Right renal pelvis (tissue), 4 donors: Measurements from ENCODE around the gene ZSCAN9. TPM values are rescaled to one million over a fixed set of nuclear protein-coding genes. Genes with fewer than 3 reads are reported as not detected.

Source experiments
- DNase-seq, 4 donors: peaks; one replicate each; pipeline ENCODE4 v3.0.0-alpha.2; 2013; ENCODE audit warnings: low read depth in 4 of 4, low spot score in 3 of 4, missing footprints in 1 of 4
- polyA plus RNA-seq, 4 donors: library from polyadenylated mRNA; unstranded; fragments of 120-200 nt; gene quantifications; one replicate each; pipeline ENCODE4 v1.2.1, GENCODE V29; 2013; ENCODE audit not compliant: insufficient read length in 4 of 4

Gene ZSCAN9
- polyA plus RNA-seq, 4 donors, result 24.6 to 31.6 (median 30.5) TPM

GRCh38 chr6:28266563-28266961 lies 41.5 kb downstream of the ZSCAN9 start:
- no peak for DNase-seq

DNA sequence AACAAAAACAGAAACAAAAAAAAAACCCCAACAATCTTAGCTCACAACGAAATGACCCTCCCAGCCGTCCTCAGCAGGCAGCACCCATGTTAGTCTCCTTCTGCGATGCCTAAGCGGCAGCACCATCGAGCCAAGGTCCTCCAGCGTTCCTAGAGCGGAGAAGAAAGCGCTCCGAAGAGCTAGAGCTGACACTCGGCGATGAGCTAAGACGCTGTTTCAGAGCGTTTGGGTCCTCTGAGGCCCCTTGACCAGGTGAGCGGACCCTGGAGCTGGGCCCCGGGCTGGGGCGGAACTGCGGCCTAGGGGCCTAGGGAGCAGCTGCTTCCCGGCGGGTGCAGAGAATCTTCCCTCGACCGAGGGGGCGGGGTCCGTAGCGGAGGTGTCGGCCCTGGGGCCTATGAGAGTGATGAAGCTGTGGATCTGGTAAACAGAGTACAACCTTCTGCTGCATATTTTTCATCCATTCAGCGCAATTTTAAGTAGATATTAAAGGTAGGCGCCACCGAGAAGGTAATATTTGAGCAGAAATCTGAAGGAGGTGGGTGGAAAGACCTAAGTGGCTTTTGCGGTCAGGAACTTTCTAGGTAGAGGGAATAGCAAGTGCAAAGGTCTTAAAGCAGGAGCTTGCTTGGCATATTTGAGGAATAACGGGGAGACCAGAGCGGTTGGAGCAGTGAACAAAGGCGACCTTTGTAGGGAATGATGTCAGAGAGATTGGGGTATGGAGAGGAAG lies 42.1 kb downstream of the ZSCAN9 start, which contains the start of gene ZSCAN26:
ZSCAN26 (plus strand) TSS at position 182 of the 733 bp plus-strand sequence. CDS start 4,777 bp downstream, outside the sequence.
- DNase-seq, result peak; percentile 87 to 90 (median 88)

DNA sequence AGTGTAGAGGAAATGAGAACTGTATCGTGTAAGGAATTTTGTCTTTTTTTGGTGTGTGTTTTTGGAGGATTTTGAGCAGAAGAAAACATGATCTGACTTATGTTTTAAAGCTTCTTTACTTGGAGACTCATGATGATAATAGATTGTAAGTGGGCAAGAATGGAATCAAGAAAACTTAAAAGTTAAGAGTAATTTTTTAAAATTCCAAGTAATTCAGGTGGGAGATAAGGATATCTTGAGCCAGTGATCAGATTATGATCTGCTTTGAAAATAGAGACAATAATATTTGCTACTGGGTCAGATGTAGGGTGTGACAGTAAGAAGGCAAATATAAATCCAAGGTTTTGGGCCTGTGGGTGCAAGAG lies 42.6 kb downstream of the ZSCAN9 start:
- DNase-seq, result no peak

GRCh38 chr6:28269492-28269891 lies 44.4 kb downstream of the ZSCAN9 start:
- DNase-seq, result no peak

GRCh38 chr6:28274888-28275287 lies 49.8 kb downstream of the ZSCAN9 start:
- DNase-seq, result no peak

DNA sequence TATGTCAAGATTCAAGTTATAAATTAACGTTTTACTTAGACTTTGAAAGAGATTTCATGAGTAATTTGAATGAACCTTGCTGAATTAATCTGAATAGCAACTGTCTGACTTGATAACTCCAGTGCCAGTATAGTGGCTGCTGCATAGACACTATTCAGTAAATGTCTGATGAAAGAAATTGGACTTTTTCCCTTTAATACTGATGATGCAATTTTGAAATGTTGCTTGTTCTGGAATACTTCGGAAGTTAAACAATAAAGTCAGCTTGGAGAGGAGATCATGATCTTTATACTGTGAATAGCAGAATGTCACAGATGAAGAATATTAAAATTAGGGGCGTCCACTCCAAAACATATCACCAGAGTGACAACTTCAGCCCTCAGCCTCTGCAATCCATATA lies 52.7 kb downstream of the ZSCAN9 start:
- no peak for DNase-seq

DNA sequence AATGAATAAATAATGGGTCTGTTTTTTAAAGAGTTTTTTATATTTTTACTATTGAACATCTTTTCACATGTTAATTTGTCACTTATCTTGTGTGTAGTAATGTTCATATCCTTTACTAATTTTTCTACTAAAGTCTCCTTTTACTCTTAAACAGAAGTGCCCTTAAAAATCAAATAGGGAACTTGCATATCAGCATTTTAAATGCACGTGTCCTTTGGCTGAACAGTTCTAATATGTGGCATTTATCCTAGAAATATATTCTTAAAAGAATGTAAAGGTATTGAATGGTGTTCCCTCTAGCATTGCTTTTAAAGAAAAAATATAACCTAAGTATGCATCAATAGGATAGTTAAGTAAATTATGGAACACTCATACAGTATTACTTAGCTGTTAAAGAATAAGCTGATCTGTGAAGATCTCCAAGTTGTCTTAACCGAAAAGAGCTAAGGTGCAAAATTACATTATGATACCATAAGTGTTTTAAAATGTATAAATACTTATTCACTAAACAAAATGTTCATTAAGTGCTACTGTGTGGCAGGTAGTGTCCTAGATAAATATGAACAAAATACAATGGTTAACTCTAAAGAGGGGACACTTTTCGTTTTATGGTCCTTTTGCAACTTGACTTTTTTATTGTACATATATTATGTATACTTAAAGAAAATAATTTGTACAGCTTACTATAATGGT lies 55.7 kb downstream of the ZSCAN9 start:
- DNase-seq, result no peak

- peak in 2 of 4 donors; percentile 32 to 37 for DNase-seq
Measured at GRCh38 chr6:28281288-28282064, 56.4 kb downstream of the ZSCAN9 start, which contains the start of gene PGBD1. TSS of gene PGBD1 (plus strand) at chr6:28281572. CDS start at chr6:28283814, 2,242 bp downstream.

DNA sequence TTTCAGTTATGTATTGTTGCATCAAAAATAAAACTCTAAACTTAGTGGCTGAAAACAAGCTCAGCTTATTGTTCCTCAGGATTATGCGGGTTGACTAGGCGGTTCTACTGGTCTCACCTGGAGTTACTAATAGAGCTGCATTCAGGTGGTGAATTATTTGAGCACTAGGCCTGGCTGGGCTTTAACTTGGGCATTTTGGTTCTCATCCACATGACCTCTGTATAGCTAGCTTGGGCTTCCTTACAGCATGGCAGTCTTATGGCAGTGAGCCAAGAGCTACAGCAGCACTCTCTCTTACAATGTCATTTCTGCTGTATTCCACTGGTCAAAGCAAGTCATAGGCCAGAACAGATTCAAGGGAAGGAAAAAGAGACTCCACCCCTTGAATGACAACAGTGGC lies 57.9 kb downstream of the ZSCAN9 start:
- DNase-seq, result no peak

Other genes with a start within 250 kb of the ZSCAN9 start
- gene ZNF165, start 144.7 kb upstream of the ZSCAN9 start, polyA plus RNA-seq, result 1 to 10 TPM; 3.9 to 4.7 (median 4.4) TPM
- gene ZSCAN16, start 100.7 kb upstream of the ZSCAN9 start, polyA plus RNA-seq, result 10 to 100 TPM in 3 of 4 donors, 1 to 10 TPM in 1; 9.0 to 13.5 (median 12.6) TPM
- gene ZKSCAN8, start 83.4 kb upstream of the ZSCAN9 start, polyA plus RNA-seq, result 10 to 100 TPM; 36.4 to 46.0 (median 42.0) TPM
- gene ZKSCAN4, start 27.0 kb downstream of the ZSCAN9 start, polyA plus RNA-seq, result 10 to 100 TPM; 11.2 to 12.9 (median 12.1) TPM
- gene NKAPL, start 34.0 kb downstream of the ZSCAN9 start, polyA plus RNA-seq, result 1 to 10 TPM; 2.1 to 2.5 (median 2.3) TPM
- gene ZSCAN26, start 41.9 kb downstream of the ZSCAN9 start, polyA plus RNA-seq, result 10 to 100 TPM; 31.4 to 41.5 (median 36.9) TPM
- 10 to 100 TPM in 2 of 4 donors, 1 to 10 TPM in 2; 9.4 to 11.8 (median 9.9) TPM for gene PGBD1, start 56.3 kb downstream of the ZSCAN9 start, polyA plus RNA-seq
- 10 to 100 TPM in 2 of 4 donors, 1 to 10 TPM in 2; 8.4 to 11.2 (median 9.5) TPM for gene ZSCAN31, start 110.9 kb downstream of the ZSCAN9 start, polyA plus RNA-seq
- 10 to 100 TPM in 2 of 4 donors, 1 to 10 TPM in 2; 8.1 to 11.7 (median 10.2) TPM for gene ZKSCAN3, start 124.7 kb downstream of the ZSCAN9 start, polyA plus RNA-seq
- 10 to 100 TPM; 14.5 to 16.7 (median 15.0) TPM for gene ZSCAN12, start 174.5 kb downstream of the ZSCAN9 start, polyA plus RNA-seq
- 10 to 100 TPM; 12.2 to 16.4 (median 13.9) TPM for gene ZSCAN23, start 218.2 kb downstream of the ZSCAN9 start, polyA plus RNA-seq